Gastrocnemius medialis (tissue), 4 donors: Measurements from ENCODE around the gene BMPR1A. TPM values are rescaled to one million over a fixed set of nuclear protein-coding genes. Genes with fewer than 3 reads are reported as not detected.

Experiments
- ATAC-seq, 2 donors: fragments of 150-250 bp; one replicate each; pipeline ENCODE4 v1.9.1; 2016
- DNase-seq, 2 donors: peaks; one replicate each; pipeline ENCODE4 v3.0.0-alpha.2; 2019
- H3K27ac ChIP-seq, 4 donors: fragments of 200-600 bp; sonication (generic); 1 replicate in 1 of 4; 2 replicates in 3 of 4; pipeline ENCODE4 v1.5.1; 2016 to 2018; ENCODE audit warnings: mild to moderate bottlenecking in 2 of 4, moderate library complexity in 1 of 4
- H3K27me3 ChIP-seq, 3 donors: fragments of 200-600 bp; sonication (generic) in 2 of 3; 1 replicate in 1 of 3; 2 replicates in 2 of 3; pipeline versions ENCODE4 v1.5.1 to v1.6.0; 2016 to 2019; ENCODE audit warnings: mild to moderate bottlenecking in 1 of 3, moderate library complexity in 1 of 3
- H3K36me3 ChIP-seq, 2 donors: fragments of 200-600 bp; sonication (generic) in 1 of 2; one replicate each; pipeline ENCODE4 v1.5.1; 2017 to 2018
- H3K4me1 ChIP-seq, 2 donors: fragments of 200-600 bp; sonication (generic) in 1 of 2; one replicate each; pipeline ENCODE4 v1.5.1; 2016 to 2017; ENCODE audit warnings: mild to moderate bottlenecking in 2 of 2
- H3K4me3 ChIP-seq, 4 donors: fragments of 200-600 bp; sonication (generic) in 3 of 4; 1 replicate in 1 of 4; 2 replicates in 3 of 4; pipeline ENCODE4 v1.5.1; 2016 to 2019; ENCODE audit warnings: mild to moderate bottlenecking in 2 of 4
- H3K9me3 ChIP-seq, 3 donors: fragments of 200-600 bp; sonication (generic) in 2 of 3; 1 replicate in 1 of 3; 2 replicates in 2 of 3; pipeline ENCODE4 v1.5.1; 2016 to 2019
- POLR2A ChIP-seq, 2 donors: fragments of 450-650 bp; IDR thresholded peaks; one replicate each; pipeline ENCODE4 v1.6.1; 2017; ENCODE audit warnings: antibody characterized with exemption in 2 of 2, mild to moderate bottlenecking in 2 of 2, moderate library complexity in 2 of 2
- in situ Hi-C, 4 donors: fragments of 200-750 bp; cut with MboI; loops; one replicate each; pipeline versions ENCODE4 v1.15.0 to v1.8.0; 2017; ENCODE audit warnings: low sequenced_read_pairs in 4 of 4
- intact Hi-C: fragments of 100-400 bp; cut with DNase I; formaldehyde crosslinking; loops from one replicate; pipeline ENCODE4 v1.15.1; 2023; ENCODE audit warnings: low total_unique reads
- total RNA-seq, 4 donors: library from RNA; depleted of rRNA; stranded (reverse); fragments of >200 nt; gene quantifications; one replicate each; pipeline versions ENCODE4 v1.1.0 to v1.2.3, GENCODE V29; 2016
- TF ChIP-seq, protein P1 (sequence below), 5 experiments: fragments of 450-650 bp in 3 of 5; fragments of 200-600 bp in 2 of 5; sonication (generic) in 2 of 5; IDR thresholded peaks in 4 of 5; conservative IDR thresholded peaks in 1 of 5; 1 replicate in 4 of 5; 2 replicates in 1 of 5; pipeline ENCODE4 v1.5.1; 2016 to 2019; ENCODE audit warnings: antibody characterized with exemption in 5 of 5, mild to moderate bottlenecking in 3 of 5, moderate library complexity in 3 of 5

BMPR1A gene
- total RNA-seq, 4 donors from 2014 or later = 16.4 to 22.7 (median 18.0) TPM

DNA sequence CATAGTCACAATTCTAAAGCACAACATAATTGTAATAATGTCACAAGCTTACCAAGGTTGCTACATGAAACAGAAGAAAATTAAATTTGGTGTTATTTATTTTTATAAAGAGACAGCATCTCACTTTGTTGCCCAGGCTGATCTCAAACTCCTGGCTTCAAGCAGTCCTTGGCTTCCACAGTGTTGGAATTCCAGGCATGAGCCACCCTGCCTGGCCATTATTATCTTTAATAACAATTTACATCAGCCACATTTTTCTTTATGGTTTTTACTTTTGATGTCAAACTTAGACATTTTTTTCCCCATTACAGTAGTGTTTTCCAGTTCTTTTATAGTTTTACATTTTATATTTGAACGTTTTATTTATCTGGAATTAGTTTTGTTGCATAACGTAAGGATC lies 46.7 kb downstream of the BMPR1A start:
- no peaks in the 10 kb centered on the region for H3K27me3 ChIP-seq
- no peaks in the 10 kb centered on the region for H3K36me3 ChIP-seq
- no peak for TF ChIP-seq POLR2A (IDR thresholded peaks at IDR 0.05)
- TF ChIP-seq, protein P1, sequence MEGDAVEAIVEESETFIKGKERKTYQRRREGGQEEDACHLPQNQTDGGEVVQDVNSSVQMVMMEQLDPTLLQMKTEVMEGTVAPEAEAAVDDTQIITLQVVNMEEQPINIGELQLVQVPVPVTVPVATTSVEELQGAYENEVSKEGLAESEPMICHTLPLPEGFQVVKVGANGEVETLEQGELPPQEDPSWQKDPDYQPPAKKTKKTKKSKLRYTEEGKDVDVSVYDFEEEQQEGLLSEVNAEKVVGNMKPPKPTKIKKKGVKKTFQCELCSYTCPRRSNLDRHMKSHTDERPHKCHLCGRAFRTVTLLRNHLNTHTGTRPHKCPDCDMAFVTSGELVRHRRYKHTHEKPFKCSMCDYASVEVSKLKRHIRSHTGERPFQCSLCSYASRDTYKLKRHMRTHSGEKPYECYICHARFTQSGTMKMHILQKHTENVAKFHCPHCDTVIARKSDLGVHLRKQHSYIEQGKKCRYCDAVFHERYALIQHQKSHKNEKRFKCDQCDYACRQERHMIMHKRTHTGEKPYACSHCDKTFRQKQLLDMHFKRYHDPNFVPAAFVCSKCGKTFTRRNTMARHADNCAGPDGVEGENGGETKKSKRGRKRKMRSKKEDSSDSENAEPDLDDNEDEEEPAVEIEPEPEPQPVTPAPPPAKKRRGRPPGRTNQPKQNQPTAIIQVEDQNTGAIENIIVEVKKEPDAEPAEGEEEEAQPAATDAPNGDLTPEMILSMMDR (IDR thresholded peaks at IDR 0.05 in 4 of 5, conservative IDR thresholded peaks at IDR 0.05 in 1 of 5) = no peak
- H3K9me3 ChIP-seq = no peaks in the 10 kb centered on the region
- no peak overlapping the region for H3K27ac ChIP-seq
- in situ Hi-C loops = no loop called here
- DNase-seq (no peak), ATAC-seq (no peak)
- H3K4me1 ChIP-seq = peaks cover 28 to 37% of the 10 kb centered on the region in 2 donors
- intact Hi-C loops = loop anchor here (5.0 kb wide), 1 partner anchor 91 kb away; no protein-coding TSS in a partner anchor
- H3K4me3 ChIP-seq = no peak overlapping the region

DNA sequence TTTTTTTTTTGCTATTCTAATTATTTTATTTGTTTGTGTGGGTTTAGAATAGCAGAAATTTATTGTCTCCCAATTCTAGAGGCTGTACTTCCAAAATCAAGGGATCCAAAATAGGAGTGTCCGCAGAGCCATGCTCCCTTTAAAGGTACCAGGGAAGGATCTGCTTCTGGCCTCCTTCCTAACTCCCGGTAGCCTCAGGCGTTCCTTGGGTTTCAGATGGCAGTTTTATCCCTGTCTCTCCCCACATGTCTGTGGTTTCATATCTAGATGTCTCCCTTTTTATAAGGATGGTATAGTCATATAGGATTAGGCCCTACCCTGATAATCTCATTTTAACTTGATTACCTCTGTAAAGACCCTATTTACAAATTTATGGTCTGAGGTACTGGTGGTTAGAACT lies 48.4 kb downstream of the BMPR1A start:
- no peak overlapping the region for H3K4me3 ChIP-seq

DNA sequence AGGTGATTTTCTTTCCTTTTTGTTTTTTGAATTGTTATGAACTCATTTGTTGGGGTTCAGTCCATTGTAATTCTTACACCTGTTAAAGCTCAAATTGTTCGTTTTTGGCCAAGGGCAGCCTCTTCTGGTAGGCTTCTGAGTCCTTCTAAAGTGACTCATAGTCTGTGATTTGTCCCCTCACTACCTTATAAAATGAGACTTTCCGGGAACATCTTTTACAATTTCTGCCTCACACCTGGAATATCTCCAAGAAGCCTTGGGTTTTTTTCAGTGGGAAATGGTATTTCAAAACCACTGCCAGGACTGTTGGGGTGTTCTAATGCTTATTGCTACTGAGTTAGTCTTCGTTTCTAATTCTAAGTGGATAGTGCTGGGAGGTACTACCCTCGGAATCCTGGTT lies 56.7 kb downstream of the BMPR1A start:
- peaks cover 25 to 32% of the 10 kb centered on the region in 2 donors for H3K4me1 ChIP-seq

More for the DNA sequence above, 48.4 kb downstream of the BMPR1A start:
- in situ Hi-C loops (no loop called here), intact Hi-C loops (loop anchor here (5.0 kb wide), 1 partner anchor 93 kb away; no protein-coding TSS in a partner anchor)
- Histone ChIP-seq H3K36me3 (no peaks in the 10 kb centered on the region), H3K4me1 (peaks cover 13 to 23% of the 10 kb centered on the region in 2 donors), H3K27me3 (no peaks in the 10 kb centered on the region), H3K27ac (peak overlapping the region in 2 of 4 donors; percentile 25 to 55), H3K9me3 (no peaks in the 10 kb centered on the region)
- no peak for TF ChIP-seq POLR2A (IDR thresholded peaks at IDR 0.05)
- TF ChIP-seq, protein P1 (IDR thresholded peaks at IDR 0.05 in 4 of 5, conservative IDR thresholded peaks at IDR 0.05 in 1 of 5) = no peak
- ATAC-seq (peak; percentile 52 to 88), DNase-seq (peak in 1 of 2 donors; percentile 31)

DNA sequence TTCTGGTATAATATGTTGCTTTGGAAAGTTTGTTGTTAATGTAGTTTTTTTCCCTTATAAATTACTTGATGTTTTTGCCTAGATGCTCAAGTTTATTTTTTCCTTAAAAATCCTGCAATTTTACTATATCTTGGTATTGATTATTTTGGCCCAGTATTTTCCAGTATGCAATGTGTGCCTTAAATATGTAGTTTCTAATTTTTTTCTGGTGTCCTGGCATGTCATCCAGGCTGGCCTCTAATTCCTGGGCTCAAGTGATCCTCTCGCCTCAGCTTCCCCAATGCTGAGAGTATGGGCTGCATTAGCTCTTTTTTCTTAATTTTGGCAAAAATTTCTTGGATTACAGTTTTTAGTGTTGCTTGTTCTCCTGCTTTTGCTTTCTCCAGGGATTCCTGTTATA lies 57.6 kb downstream of the BMPR1A start:
- Histone ChIP-seq H3K9me3 (no peaks in the 10 kb centered on the region), H3K36me3 (no peaks in the 10 kb centered on the region), H3K27ac (peak overlapping the region; percentile 18 to 56 (median 28)), H3K4me1 (peaks cover 25 to 32% of the 10 kb centered on the region in 2 donors), H3K27me3 (no peaks in the 10 kb centered on the region), H3K4me3 (no peak overlapping the region)
- in situ Hi-C loops (no loop called here), intact Hi-C loops (no loop called here)
- TF ChIP-seq POLR2A (IDR thresholded peaks at IDR 0.05) = no peak
- TF ChIP-seq, protein P1 (IDR thresholded peaks at IDR 0.05 in 4 of 5, conservative IDR thresholded peaks at IDR 0.05 in 1 of 5) = no peak
- DNase-seq (no peak), ATAC-seq (no peak)

More for the DNA sequence above, 56.7 kb downstream of the BMPR1A start:
- no peaks in the 10 kb centered on the region for H3K36me3 ChIP-seq
- intact Hi-C loops = no loop called here
- H3K27ac ChIP-seq = peak overlapping the region in 1 of 4 donors; percentile 56
- H3K27me3 ChIP-seq = no peaks in the 10 kb centered on the region
- in situ Hi-C loops = no loop called here
- no peak overlapping the region for H3K4me3 ChIP-seq
- no peaks in the 10 kb centered on the region for H3K9me3 ChIP-seq
- DNase-seq (no peak), ATAC-seq (peak in 1 of 2 donors; percentile 39)
- TF ChIP-seq POLR2A (IDR thresholded peaks at IDR 0.05) = no peak

DNA sequence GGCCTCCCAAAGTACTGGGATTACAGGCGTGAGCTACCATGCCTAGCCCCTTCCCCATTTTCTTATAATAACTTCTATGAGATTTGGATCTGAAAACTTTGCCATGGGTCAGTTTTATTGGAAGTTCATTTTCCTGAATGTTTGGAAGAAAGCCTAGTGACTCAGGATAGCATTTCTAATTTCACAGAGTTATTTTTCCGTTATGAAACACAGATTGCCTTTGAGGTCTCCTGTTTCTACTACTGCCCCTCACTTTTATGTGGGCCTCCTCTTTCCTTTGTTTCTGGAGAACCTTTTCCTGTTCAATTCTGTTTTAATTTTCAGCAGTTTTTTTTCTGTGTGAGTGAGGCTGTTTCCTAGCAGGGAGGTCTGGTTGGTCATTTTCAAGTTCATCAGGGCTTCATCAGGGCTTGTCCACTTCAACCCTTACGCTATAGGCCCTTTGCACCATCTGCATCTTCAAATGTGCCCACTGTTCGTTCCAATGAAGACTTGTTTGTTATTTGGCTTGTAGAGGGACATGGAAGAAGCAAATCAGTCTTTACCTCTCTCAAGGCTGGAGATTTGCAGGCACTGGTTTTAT lies 58.7 kb downstream of the BMPR1A start:
- H3K27ac ChIP-seq = peak overlapping the region; percentile 27 to 56 (median 39)
- peaks cover 25 to 32% of the 10 kb centered on the region in 2 donors for H3K4me1 ChIP-seq
- TF ChIP-seq, protein P1 (IDR thresholded peaks at IDR 0.05 in 4 of 5, conservative IDR thresholded peaks at IDR 0.05 in 1 of 5) = no peak
- H3K36me3 ChIP-seq = no peaks in the 10 kb centered on the region
- in situ Hi-C loops (no loop called here), intact Hi-C loops (no loop called here)
- no peaks in the 10 kb centered on the region for H3K27me3 ChIP-seq
- H3K9me3 ChIP-seq = no peaks in the 10 kb centered on the region
- ATAC-seq (peak in 1 of 2 donors; percentile 60), DNase-seq (no peak)
- H3K4me3 ChIP-seq = no peak overlapping the region
